SK-N-MC (cell line): ENCODE measurements around the gene PSMA6.

Experiments
- EZH2 ChIP-seq: fragments of 200-600 bp; sonication (generic); IDR thresholded peaks from one replicate; pipeline ENCODE4 v1.6.1; 2017; ENCODE audit warnings: antibody characterized with exemption
- FOXP2 ChIP-seq: optimal IDR thresholded peaks from 2 replicates; pipeline ENCODE3; 2011; ENCODE audit warnings: mild to moderate bottlenecking, moderate library complexity; ENCODE audit not compliant: insufficient read depth; ENCODE audit errors: extremely low read length, control extremely low read depth
- POLR2AphosphoS5 ChIP-seq: IDR thresholded peaks from 2 replicates; pipeline ENCODE4 v1.6.1; 2012; ENCODE audit warnings: mild to moderate bottlenecking, low read depth, low read length, borderline replicate concordance

DNA sequence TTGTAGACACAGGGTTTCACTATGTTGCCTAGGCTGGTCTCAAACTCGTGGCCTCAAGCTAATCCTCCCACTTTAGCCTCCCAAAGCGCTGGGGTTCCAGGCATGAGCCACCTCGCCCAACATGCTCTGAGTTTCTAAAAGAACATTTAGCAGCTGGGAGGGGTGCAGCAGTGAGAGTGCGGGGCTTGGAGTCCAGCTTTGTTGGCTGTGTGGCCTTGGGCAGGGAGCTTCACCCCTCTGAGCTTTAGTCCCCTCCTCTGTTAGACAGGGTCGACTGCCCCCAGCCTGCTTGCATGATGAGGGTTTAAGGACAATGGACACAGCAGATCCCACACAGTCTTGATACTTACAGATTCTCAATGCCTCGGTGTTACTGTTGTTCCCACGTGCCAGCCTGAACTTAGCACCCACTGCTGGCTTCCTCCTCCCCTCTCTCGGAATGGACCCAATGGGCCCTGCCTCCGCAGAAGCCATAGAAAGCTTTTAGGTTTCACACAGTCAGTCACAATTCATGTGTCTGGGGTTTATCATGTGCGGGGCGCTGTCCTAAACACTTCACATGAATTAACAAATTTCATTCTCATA lies 54.6 kb downstream of the PSMA6 start:
- TF ChIP-seq EZH2, result no peak
- TF ChIP-seq POLR2AphosphoS5, result no peak
- TF ChIP-seq FOXP2, result no peak
